Natural killer cell treated with Interleukin-12 subunit alpha and Interleukin-12 subunit beta and Interleukin-15 and Interleukin-18, amount 100 ng/mL, for 72 hours (primary cell): ENCODE measurements around the gene TRIL. TPM values are rescaled to one million over a fixed set of nuclear protein-coding genes. Genes with fewer than 3 reads are reported as not detected.

Experiments used
- ATAC-seq, 2 donors: fragments of 150-1000 bp; cut with Tn5 transposase in 1 of 2; sonication (Bioruptor Pico), chemical (Tn5 transposase) in 1 of 2; 2 replicates each; pipeline ENCODE4 v1.10.0; 2021
- DNase-seq: peaks from one replicate; pipeline ENCODE4 v3.0.0; 2022; ENCODE audit warnings: low spot score
- H3K27ac Mint-ChIP-seq, 2 donors: 1 replicate in 1 of 2; 2 replicates in 1 of 2; pipeline ENCODE4 v1.8.0; 2022; ENCODE audit warnings: mixed read lengths in 2 of 2, mild to moderate bottlenecking in 1 of 2, moderate library complexity in 1 of 2
- H3K27me3 Mint-ChIP-seq, 2 donors: 1 replicate in 1 of 2; 2 replicates in 1 of 2; pipeline ENCODE4 v1.8.0; 2022; ENCODE audit warnings: mixed read lengths in 2 of 2
- H3K36me3 Mint-ChIP-seq: one replicate; pipeline ENCODE4 v1.8.0; 2022; ENCODE audit warnings: mixed read lengths
- H3K4me1 Mint-ChIP-seq, 2 donors: 1 replicate in 1 of 2; 2 replicates in 1 of 2; pipeline ENCODE4 v1.8.0; 2022; ENCODE audit warnings: low read depth in 2 of 2, mixed read lengths in 2 of 2, mild to moderate bottlenecking in 1 of 2
- H3K4me3 Mint-ChIP-seq: one replicate; pipeline ENCODE4 v1.8.0; 2022; ENCODE audit warnings: mixed read lengths
- H3K9me3 Mint-ChIP-seq: 2 replicates; pipeline ENCODE4 v1.8.0; 2022; ENCODE audit warnings: mixed read lengths
- total RNA-seq, 2 donors: library from RNA; stranded (reverse); gene quantifications; one replicate each; pipeline ENCODE4 v1.2.3, GENCODE V29; 2022

TRIL gene
- total RNA-seq, 2 donors from 2014 or later, result 0.11 TPM; not detected in 1

GRCh38 chr7:28953633-28954032, 4.5 kb downstream of the TRIL start:
- ATAC-seq, result no peak
- Mint-ChIP-seq H3K4me3 (no peak overlapping the region), H3K27ac (no peak overlapping the region), H3K4me1 (peaks cover 0 to 10% of the 10 kb centered on the region in 2 donors), H3K9me3 (no peaks in the 10 kb centered on the region), H3K27me3 (peaks cover 32 to 47% of the 10 kb centered on the region in 2 donors), H3K36me3 (no peaks in the 10 kb centered on the region)
- no peak for DNase-seq

DNA sequence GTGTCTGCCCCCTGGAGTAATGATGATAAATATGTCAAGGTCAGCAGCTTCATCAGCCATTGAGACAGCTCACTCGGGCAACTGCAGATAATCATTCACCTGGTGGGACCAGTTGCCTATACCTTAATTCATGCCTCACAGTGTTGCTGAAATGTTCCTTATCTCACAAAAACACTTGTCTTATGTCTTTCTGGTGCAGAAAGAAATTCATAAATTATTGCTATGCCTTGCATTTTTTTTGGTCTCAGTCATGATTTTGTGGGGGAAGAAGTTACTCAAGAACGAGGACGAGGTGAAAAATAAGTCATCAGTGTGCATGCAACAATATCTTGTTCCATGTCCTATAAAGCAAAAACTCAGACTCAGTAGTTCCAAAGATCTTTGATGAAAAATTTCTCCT, 16.0 kb downstream of the TRIL start:
- H3K36me3 Mint-ChIP-seq, result no peaks in the 10 kb centered on the region
- ATAC-seq (no peak), DNase-seq (no peak)
- H3K4me3 Mint-ChIP-seq, result no peak overlapping the region
- peaks cover 21 to 23% of the 10 kb centered on the region in 2 donors for H3K27me3 Mint-ChIP-seq
- no peak overlapping the region for H3K27ac Mint-ChIP-seq
- H3K9me3 Mint-ChIP-seq, result no peaks in the 10 kb centered on the region
- H3K4me1 Mint-ChIP-seq, result no peaks in the 10 kb centered on the region

DNA sequence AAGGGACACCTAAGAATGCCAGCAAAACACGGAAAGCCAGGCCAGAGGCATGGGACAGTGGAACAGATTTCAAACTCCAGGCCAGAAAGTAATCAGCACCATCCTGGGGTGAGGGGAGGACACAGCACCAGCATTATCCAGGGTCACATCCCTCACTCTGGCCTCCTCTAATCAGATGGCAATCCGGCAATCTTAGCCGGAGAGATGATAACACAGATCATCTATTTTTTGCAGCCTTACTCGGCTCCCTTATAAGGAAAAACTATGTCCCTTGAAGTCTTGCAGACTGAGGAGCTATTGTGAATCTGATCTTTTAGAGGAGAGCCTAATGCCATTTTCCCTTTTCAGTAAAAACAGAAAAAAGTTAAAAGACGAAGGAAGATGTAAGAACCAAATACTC, 16.5 kb downstream of the TRIL start:
- Mint-ChIP-seq H3K4me1 (no peaks in the 10 kb centered on the region), H3K27me3 (peaks cover 21 to 24% of the 10 kb centered on the region in 2 donors), H3K4me3 (no peak overlapping the region), H3K9me3 (no peaks in the 10 kb centered on the region), H3K27ac (no peak overlapping the region), H3K36me3 (no peaks in the 10 kb centered on the region)
- ATAC-seq, result no peak
- no peak for DNase-seq

DNA sequence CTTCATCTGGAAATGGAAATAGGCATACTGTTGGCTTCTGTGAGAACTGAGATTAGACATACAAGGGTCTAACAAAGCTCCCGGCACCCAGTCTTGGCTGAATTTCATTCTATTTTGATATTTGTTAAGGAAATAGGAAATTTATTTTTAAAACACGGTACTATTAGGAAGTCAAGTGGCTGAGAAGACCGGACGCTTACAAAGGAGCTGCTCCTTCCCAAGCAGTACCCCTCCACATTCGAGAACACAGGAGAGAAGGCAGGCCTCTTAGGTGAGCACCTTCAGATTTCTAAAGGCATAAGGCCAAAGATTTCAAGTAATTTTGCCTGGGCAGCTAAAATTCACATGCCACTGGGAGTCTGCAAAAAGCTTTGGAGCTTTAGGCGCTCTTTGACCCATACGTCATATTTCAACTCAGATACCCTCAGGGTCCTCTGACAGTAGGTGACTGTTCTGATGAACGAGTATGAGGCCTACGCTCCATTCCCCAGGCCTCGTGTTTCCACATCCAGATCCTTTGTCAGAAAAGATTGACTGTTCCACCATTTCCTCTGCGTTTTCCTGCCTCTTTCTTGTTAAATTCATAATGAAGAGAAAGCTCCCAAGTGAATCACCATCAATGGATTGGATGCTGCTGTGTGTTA, 17.3 kb downstream of the TRIL start:
- Mint-ChIP-seq H3K27me3 (peaks cover 23 to 28% of the 10 kb centered on the region in 2 donors), H3K9me3 (no peaks in the 10 kb centered on the region), H3K36me3 (no peaks in the 10 kb centered on the region), H3K4me3 (no peak overlapping the region), H3K27ac (no peak overlapping the region), H3K4me1 (no peaks in the 10 kb centered on the region)
- DNase-seq, result no peak
- no peak for ATAC-seq

DNA sequence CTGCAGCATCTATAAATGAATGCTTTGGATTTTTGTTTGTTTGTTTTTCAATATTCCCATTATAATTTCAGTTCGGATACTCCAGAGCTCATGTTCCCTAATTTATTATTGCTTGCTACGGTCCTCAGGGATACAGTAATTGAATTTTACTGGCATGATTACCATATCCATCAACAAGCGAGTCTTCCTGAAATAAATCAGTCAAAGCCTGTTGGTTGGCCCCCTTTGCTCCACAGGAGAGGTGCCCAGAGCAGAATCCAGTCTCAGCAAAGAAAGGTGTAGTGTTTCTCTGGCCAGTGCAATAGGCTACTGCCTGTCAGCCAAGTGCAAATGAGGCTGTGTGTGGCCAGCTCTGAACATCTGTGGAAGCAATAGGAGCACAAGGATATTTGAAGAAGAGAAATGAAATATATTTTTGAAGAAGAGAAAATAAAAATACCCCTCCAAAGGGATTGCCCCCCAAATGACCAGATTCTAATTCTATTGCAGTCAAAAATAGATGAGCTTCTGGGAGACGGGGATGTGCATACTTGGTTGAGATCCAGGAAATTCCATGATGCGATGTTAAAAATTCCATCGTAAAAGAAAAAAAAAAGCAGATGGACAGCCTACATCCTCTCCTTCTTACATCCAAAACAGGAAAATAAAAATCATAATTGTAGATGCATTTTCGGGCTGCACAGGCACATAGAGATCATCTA, 18.1 kb downstream of the TRIL start:
- no peaks in the 10 kb centered on the region for H3K9me3 Mint-ChIP-seq
- H3K4me1 Mint-ChIP-seq, result no peaks in the 10 kb centered on the region
- peaks cover 22 to 34% of the 10 kb centered on the region in 2 donors for H3K27me3 Mint-ChIP-seq

GRCh38 chr7:28939367-28939766, 18.8 kb downstream of the TRIL start:
- DNase-seq, result no peak
- no peak overlapping the region for H3K4me3 Mint-ChIP-seq
- H3K27me3 Mint-ChIP-seq, result peaks cover 23 to 34% of the 10 kb centered on the region in 2 donors
- H3K4me1 Mint-ChIP-seq, result no peaks in the 10 kb centered on the region
- H3K36me3 Mint-ChIP-seq, result no peaks in the 10 kb centered on the region
- no peak for ATAC-seq
- no peak overlapping the region for H3K27ac Mint-ChIP-seq
- no peaks in the 10 kb centered on the region for H3K9me3 Mint-ChIP-seq

More for the DNA sequence above, 18.1 kb downstream of the TRIL start:
- Mint-ChIP-seq H3K27ac (no peak overlapping the region), H3K4me3 (no peak overlapping the region), H3K36me3 (no peaks in the 10 kb centered on the region)
- DNase-seq, result no peak
- no peak for ATAC-seq

DNA sequence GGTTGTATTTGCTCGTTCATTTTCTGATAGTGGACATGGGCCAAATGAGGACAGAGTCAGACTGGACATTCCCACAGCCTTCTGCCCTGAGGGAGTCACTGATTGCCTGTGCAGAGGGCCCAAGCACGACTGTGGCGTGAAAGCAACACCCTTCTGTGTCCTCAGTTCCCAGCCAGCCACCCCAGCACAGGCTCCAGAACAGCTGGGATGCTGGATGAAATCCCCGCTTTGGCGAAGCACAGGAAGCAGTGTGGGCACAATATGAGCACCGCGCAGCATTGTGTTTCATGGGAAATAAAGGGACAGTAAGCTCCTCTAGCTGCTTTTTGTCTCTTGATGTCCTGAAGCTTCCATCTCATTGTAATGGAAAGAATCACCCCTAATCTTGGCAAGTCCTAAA, 20.5 kb downstream of the TRIL start:
- ATAC-seq, result no peak
- Mint-ChIP-seq H3K4me1 (no peaks in the 10 kb centered on the region), H3K36me3 (no peaks in the 10 kb centered on the region), H3K9me3 (no peaks in the 10 kb centered on the region), H3K27me3 (peaks cover 23 to 37% of the 10 kb centered on the region in 2 donors), H3K27ac (no peak overlapping the region), H3K4me3 (no peak overlapping the region)
- no peak for DNase-seq

- Mint-ChIP-seq H3K4me3 (no peak overlapping the region), H3K27me3 (peaks cover 22 to 35% of the 10 kb centered on the region in 2 donors), H3K4me1 (no peaks in the 10 kb centered on the region), H3K27ac (no peak overlapping the region), H3K36me3 (no peaks in the 10 kb centered on the region), H3K9me3 (no peaks in the 10 kb centered on the region)
- no peak for DNase-seq
- ATAC-seq, result no peak
These were observed 21.0 kb downstream of the TRIL start for GRCh38 chr7:28937103-28937502.

DNA sequence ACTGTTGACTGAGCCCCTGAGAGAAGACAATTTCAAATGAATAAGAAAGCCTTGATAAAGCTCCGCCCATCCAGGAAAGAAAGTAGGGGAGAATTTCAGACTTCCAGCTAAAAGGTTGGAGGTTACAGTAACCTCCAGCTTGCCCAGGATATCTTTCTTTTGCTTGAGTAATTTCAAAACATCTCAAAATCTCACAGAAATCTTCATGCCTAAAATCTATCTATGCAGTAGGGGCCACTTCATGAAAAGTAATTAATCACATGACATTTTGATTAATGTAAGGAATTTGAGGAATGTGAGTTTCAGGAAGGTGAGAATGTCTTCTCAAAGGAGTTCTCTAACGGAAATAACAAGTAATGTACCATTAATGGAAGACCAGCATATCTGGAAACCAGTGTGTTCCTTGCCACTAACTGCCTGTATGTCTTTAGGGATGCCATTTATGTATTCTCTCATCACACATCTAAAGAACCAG, 24.2 kb downstream of the TRIL start:
- ATAC-seq (no peak), DNase-seq (no peak)
- Mint-ChIP-seq H3K9me3 (no peaks in the 10 kb centered on the region), H3K27ac (no peak overlapping the region), H3K4me1 (no peaks in the 10 kb centered on the region), H3K27me3 (peaks cover 21 to 24% of the 10 kb centered on the region in 2 donors), H3K36me3 (no peaks in the 10 kb centered on the region), H3K4me3 (no peak overlapping the region)

DNA sequence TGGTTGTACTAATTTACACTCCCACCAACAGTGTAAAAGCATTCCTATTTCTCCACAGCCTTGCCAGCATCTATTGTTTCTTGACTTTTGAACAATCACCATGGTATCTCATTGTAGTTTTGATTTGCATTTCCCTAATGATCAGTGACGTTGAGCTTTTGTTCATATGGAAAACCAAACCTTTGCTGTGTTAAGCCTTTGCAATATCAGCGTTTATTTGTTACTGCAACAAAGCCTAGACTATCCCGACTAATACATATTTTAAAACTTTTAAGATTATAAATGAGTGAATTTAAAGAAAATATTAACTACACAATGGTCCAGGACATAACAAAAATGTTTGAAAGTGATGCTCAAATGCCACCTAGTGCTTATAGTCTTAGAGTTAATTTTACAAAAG, 26.6 kb downstream of the TRIL start:
- Mint-ChIP-seq H3K9me3 (no peaks in the 10 kb centered on the region), H3K4me1 (peaks cover 4 to 7% of the 10 kb centered on the region in 2 donors), H3K27ac (no peak overlapping the region), H3K27me3 (peaks cover 20 to 26% of the 10 kb centered on the region in 2 donors), H3K4me3 (no peak overlapping the region), H3K36me3 (no peaks in the 10 kb centered on the region)
- DNase-seq (no peak), ATAC-seq (no peak)

- Mint-ChIP-seq H3K36me3 (no peaks in the 10 kb centered on the region), H3K27ac (peak overlapping the region in 1 of 2 donors; percentile 57)
- peak; percentile 83 to 84 for ATAC-seq
These were observed 31.1 kb downstream of the TRIL start for GRCh38 chr7:28926871-28927597.

GRCh38 chr7:28922624-28923331, 35.4 kb downstream of the TRIL start:
- H3K27ac Mint-ChIP-seq, result peak overlapping the region in 1 of 2 donors; percentile 48

More at GRCh38 chr7:28926871-28927597, 31.1 kb downstream of the TRIL start:
- peaks cover 10 to 25% of the 10 kb centered on the region in 2 donors for H3K27me3 Mint-ChIP-seq
- peaks cover 13 to 19% of the 10 kb centered on the region in 2 donors for H3K4me1 Mint-ChIP-seq
- H3K4me3 Mint-ChIP-seq, result peak overlapping the region; percentile 76
- H3K9me3 Mint-ChIP-seq, result no peaks in the 10 kb centered on the region
- DNase-seq, result peak; percentile 65

DNA sequence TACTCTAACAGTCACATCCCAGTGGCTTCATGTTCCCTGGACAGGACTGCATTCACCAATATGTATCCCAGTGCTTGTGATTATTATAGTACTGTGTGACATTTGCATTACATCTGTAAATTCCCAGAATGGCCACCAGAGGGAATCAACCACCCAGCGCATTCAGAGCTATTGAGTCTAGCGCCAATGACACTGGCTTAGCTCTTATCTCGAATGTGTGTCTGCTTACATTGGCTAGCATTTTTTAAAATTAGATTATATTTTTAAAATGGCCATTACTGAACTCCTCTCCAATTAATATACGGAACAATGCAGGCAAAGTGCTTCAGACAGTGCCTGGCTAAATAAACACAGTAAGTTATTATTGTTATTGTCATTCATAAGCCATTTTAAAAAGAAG, 36.3 kb downstream of the TRIL start:
- peak in 1 of 2 donors; percentile 68 for ATAC-seq
- Mint-ChIP-seq H3K36me3 (no peaks in the 10 kb centered on the region), H3K4me3 (no peak overlapping the region), H3K27ac (no peak overlapping the region), H3K4me1 (peaks cover 13 to 15% of the 10 kb centered on the region in 2 donors), H3K9me3 (no peaks in the 10 kb centered on the region), H3K27me3 (peaks cover 10 to 14% of the 10 kb centered on the region in 2 donors)
- no peak for DNase-seq

More at GRCh38 chr7:28922624-28923331, 35.4 kb downstream of the TRIL start:
- Mint-ChIP-seq H3K9me3 (no peaks in the 10 kb centered on the region), H3K36me3 (no peaks in the 10 kb centered on the region), H3K27me3 (peaks cover 10 to 19% of the 10 kb centered on the region in 2 donors), H3K4me1 (peaks cover 19% of the 10 kb centered on the region in 2 donors), H3K4me3 (no peak overlapping the region)
- DNase-seq (peak; percentile 68), ATAC-seq (peak; percentile 69 to 86)
